PFSK-1 (cell line): Measurements from ENCODE around the gene TRPM3.

Experiments
- FOXP2 ChIP-seq: optimal IDR thresholded peaks from 2 replicates; pipeline ENCODE3; 2011; ENCODE audit warnings: borderline replicate concordance, control low read depth, inconsistent platforms; ENCODE audit not compliant: insufficient read depth; ENCODE audit errors: extremely low read length, extremely low read depth
- POLR2AphosphoS5 ChIP-seq: IDR thresholded peaks from 2 replicates; pipeline ENCODE4 v1.6.1; 2012; ENCODE audit warnings: low read depth, mild to moderate bottlenecking, control low read depth, low read length, moderate library complexity
- REST ChIP-seq, 2 experiments: IDR thresholded peaks; 2 replicates each; pipeline versions ENCODE4 v1.6.1 to v1.8.0; 2011 to 2012; ENCODE audit warnings: low read depth in 2 of 2, low read length in 2 of 2, control low read depth in 1 of 2, inconsistent platforms in 1 of 2, mild to moderate bottlenecking in 1 of 2, moderate library complexity in 1 of 2; ENCODE audit not compliant: insufficient read depth in 1 of 2
- SIN3A ChIP-seq: IDR thresholded peaks from 2 replicates; pipeline ENCODE4 v1.6.1; 2012; ENCODE audit warnings: mild to moderate bottlenecking, low read length, moderate library complexity, borderline replicate concordance; ENCODE audit not compliant: insufficient read depth
- TAF1 ChIP-seq: IDR thresholded peaks from 2 replicates; pipeline ENCODE4 v1.6.1; 2012; ENCODE audit warnings: low read length, control low read depth, borderline replicate concordance; ENCODE audit not compliant: insufficient read depth

TRPM3 gene

GRCh38 chr9:71001780-71002386 is 119.5 kb downstream of the TRPM3 start:
- TF ChIP-seq TAF1, result no peak
- no peak for TF ChIP-seq REST (IDR thresholded peaks at IDR 0.05; ENCODE audit: insufficient read depth in 1 of 2, low read depth in 2 of 2, low read length in 2 of 2)
- TF ChIP-seq SIN3A, result no peak
- no peak for TF ChIP-seq POLR2AphosphoS5
- no peak for TF ChIP-seq FOXP2

GRCh38 chr9:70998962-70999361 is 122.5 kb downstream of the TRPM3 start:
- TF ChIP-seq REST (IDR thresholded peaks at IDR 0.05; ENCODE audit: insufficient read depth in 1 of 2, low read depth in 2 of 2, low read length in 2 of 2), result no peak
- no peak for TF ChIP-seq FOXP2
- no peak for TF ChIP-seq SIN3A
- no peak for TF ChIP-seq TAF1
- no peak for TF ChIP-seq POLR2AphosphoS5

DNA sequence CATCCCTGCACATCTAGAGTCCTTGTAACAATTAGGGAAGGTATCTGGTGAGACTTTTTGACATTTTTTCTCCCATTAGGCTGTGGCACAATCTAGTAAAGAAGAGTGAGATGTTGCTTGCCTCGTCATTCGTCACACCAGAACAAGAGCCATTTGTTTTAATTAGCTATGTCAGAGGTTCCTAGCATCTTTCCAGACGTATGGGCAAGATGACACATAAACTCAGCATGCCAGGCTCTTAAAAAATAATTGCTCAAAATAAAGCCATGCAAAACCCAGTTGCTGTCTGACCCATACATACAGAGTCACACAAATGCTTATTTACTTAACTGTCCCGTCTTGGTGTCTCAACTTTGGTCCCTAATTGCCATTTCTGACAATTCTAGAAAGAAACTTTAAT is 125.9 kb downstream of the TRPM3 start:
- TF ChIP-seq SIN3A (no peak), TAF1 (no peak), REST (IDR thresholded peaks at IDR 0.05; ENCODE audit: insufficient read depth in 1 of 2, low read depth in 2 of 2, low read length in 2 of 2) (no peak), FOXP2 (no peak), POLR2AphosphoS5 (no peak)

GRCh38 chr9:70994582-70994981 is 126.8 kb downstream of the TRPM3 start:
- no peak for TF ChIP-seq TAF1
- TF ChIP-seq REST (IDR thresholded peaks at IDR 0.05; ENCODE audit: insufficient read depth in 1 of 2, low read depth in 2 of 2, low read length in 2 of 2), result no peak
- no peak for TF ChIP-seq SIN3A
- no peak for TF ChIP-seq FOXP2
- TF ChIP-seq POLR2AphosphoS5, result no peak
